ENCODE results near the gene MFAP5. TPM values are rescaled to one million over a fixed set of nuclear protein-coding genes. Genes with fewer than 3 reads are reported as not detected.

The MFAP5 gene
- polyA plus RNA-seq, 1 donor from 2014 or later: not detected

DNA sequence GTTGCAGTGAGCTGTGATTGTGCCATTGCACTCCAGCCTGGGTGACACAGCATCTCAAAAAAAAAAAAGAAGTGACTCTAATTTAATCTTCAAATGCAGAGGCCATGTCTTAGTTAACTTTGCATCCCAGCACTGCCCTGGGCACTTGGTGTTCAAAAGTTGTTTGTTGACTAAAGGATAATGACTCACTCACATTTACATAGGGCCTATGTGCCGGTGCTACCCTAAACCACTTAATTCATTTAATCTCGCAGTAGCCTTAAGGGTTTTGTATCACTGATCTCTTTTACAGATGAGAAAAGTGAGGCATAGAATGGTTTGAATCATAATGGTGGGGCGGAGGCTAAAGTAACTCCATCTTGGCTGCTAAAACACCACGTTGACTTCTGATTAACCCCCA, 23.7 kb downstream of the MFAP5 start:
- no peak overlapping the region for H3K27ac ChIP-seq (ENCODE audit: low read length)
- TF ChIP-seq, protein P1, sequence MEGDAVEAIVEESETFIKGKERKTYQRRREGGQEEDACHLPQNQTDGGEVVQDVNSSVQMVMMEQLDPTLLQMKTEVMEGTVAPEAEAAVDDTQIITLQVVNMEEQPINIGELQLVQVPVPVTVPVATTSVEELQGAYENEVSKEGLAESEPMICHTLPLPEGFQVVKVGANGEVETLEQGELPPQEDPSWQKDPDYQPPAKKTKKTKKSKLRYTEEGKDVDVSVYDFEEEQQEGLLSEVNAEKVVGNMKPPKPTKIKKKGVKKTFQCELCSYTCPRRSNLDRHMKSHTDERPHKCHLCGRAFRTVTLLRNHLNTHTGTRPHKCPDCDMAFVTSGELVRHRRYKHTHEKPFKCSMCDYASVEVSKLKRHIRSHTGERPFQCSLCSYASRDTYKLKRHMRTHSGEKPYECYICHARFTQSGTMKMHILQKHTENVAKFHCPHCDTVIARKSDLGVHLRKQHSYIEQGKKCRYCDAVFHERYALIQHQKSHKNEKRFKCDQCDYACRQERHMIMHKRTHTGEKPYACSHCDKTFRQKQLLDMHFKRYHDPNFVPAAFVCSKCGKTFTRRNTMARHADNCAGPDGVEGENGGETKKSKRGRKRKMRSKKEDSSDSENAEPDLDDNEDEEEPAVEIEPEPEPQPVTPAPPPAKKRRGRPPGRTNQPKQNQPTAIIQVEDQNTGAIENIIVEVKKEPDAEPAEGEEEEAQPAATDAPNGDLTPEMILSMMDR (IDR thresholded peaks at IDR 0.05; ENCODE audit: poor library complexity, severe bottlenecking): no peak
- TF ChIP-seq EZH2 (IDR thresholded peaks at IDR 0.05; ENCODE audit: borderline replicate concordance, insufficient read depth, low read length, poor library complexity, severe bottlenecking) (no peak), REST (IDR thresholded peaks at IDR 0.05; ENCODE audit: borderline replicate concordance) (no peak), TAF1 (IDR thresholded peaks at IDR 0.05; ENCODE audit: low read depth) (no peak), RAD21 (conservative IDR thresholded peaks at IDR 0.05) (no peak), POLR2AphosphoS5 (IDR thresholded peaks at IDR 0.05) (no peak), EP300 (conservative IDR thresholded peaks at IDR 0.05; ENCODE audit: poor library complexity, severe bottlenecking) (no peak), MXI1 (conservative IDR thresholded peaks at IDR 0.05; ENCODE audit: poor library complexity, severe bottlenecking) (no peak), SMC3 (conservative IDR thresholded peaks at IDR 0.05; ENCODE audit: poor library complexity) (no peak)

GRCh38 chr12:8637666-8638065, 25.0 kb downstream of the MFAP5 start:
- TF ChIP-seq POLR2AphosphoS5 (IDR thresholded peaks at IDR 0.05) (no peak), EP300 (conservative IDR thresholded peaks at IDR 0.05; ENCODE audit: poor library complexity, severe bottlenecking) (no peak)
- Histone ChIP-seq H3K27me3 (ENCODE audit: insufficient read depth, low read depth, low read length) (no peaks in the 10 kb centered on the region), H3K9ac (ENCODE audit: low read length) (no peak overlapping the region), H3K9me3 (ENCODE audit: low read length) (no peaks in the 10 kb centered on the region), H3K36me3 (ENCODE audit: insufficient read depth, low read length) (no peaks in the 10 kb centered on the region), H4K20me1 (ENCODE audit: insufficient read depth) (no peaks in the 10 kb centered on the region), H3K4me3 (ENCODE audit: low read length) (no peak overlapping the region), H3K9me2 (ENCODE audit: insufficient read depth, low read length) (no peaks in the 10 kb centered on the region), H3F3A (ENCODE audit: insufficient read depth, low read length, poor library complexity, severe bottlenecking) (no peaks in the 10 kb centered on the region), H3K79me2 (replicated peaks; ENCODE audit: insufficient read depth, low read length) (no peaks in the 10 kb centered on the region), H3K4me2 (ENCODE audit: low read length) (no peak overlapping the region), H2AFZ (ENCODE audit: low read depth, low read length) (no peak overlapping the region), H3K27ac (ENCODE audit: low read length) (no peak overlapping the region)

More for the DNA sequence above, 23.7 kb downstream of the MFAP5 start:
- H3K9me3 ChIP-seq (ENCODE audit: low read length): no peaks in the 10 kb centered on the region
- no peaks in the 10 kb centered on the region for H3F3A ChIP-seq (ENCODE audit: insufficient read depth, low read length, poor library complexity, severe bottlenecking)
- H4K20me1 ChIP-seq (ENCODE audit: insufficient read depth): no peaks in the 10 kb centered on the region
- no peak overlapping the region for H3K9ac ChIP-seq (ENCODE audit: low read length)
- H2AFZ ChIP-seq (ENCODE audit: low read depth, low read length): no peak overlapping the region
- no peak overlapping the region for H3K4me3 ChIP-seq (ENCODE audit: low read length)
- no peaks in the 10 kb centered on the region for H3K79me2 ChIP-seq (replicated peaks; ENCODE audit: insufficient read depth, low read length)
- no peaks in the 10 kb centered on the region for H3K36me3 ChIP-seq (ENCODE audit: insufficient read depth, low read length)
- no peak overlapping the region for H3K4me2 ChIP-seq (ENCODE audit: low read length)
- no peaks in the 10 kb centered on the region for H3K9me2 ChIP-seq (ENCODE audit: insufficient read depth, low read length)
- H3K27me3 ChIP-seq (ENCODE audit: insufficient read depth, low read depth, low read length): no peaks in the 10 kb centered on the region

- no peaks in the 10 kb centered on the region for H4K20me1 ChIP-seq (ENCODE audit: insufficient read depth)
- no peaks in the 10 kb centered on the region for H3K27me3 ChIP-seq (ENCODE audit: insufficient read depth, low read depth, low read length)
- H3K9me2 ChIP-seq (ENCODE audit: insufficient read depth, low read length): no peaks in the 10 kb centered on the region
- no peak overlapping the region for H3K9ac ChIP-seq (ENCODE audit: low read length)
- no peaks in the 10 kb centered on the region for H3K9me3 ChIP-seq (ENCODE audit: low read length)
- no peak overlapping the region for H2AFZ ChIP-seq (ENCODE audit: low read depth, low read length)
- H3K4me2 ChIP-seq (ENCODE audit: low read length): no peak overlapping the region
- H3K36me3 ChIP-seq (ENCODE audit: insufficient read depth, low read length): no peaks in the 10 kb centered on the region
- TF ChIP-seq EZH2 (IDR thresholded peaks at IDR 0.05; ENCODE audit: borderline replicate concordance, insufficient read depth, low read length, poor library complexity, severe bottlenecking) (no peak), MXI1 (conservative IDR thresholded peaks at IDR 0.05; ENCODE audit: poor library complexity, severe bottlenecking) (no peak), REST (IDR thresholded peaks at IDR 0.05; ENCODE audit: borderline replicate concordance) (no peak), TAF1 (IDR thresholded peaks at IDR 0.05; ENCODE audit: low read depth) (no peak), POLR2AphosphoS5 (IDR thresholded peaks at IDR 0.05) (no peak), SMC3 (conservative IDR thresholded peaks at IDR 0.05; ENCODE audit: poor library complexity) (no peak), RAD21 (conservative IDR thresholded peaks at IDR 0.05) (no peak), EP300 (conservative IDR thresholded peaks at IDR 0.05; ENCODE audit: poor library complexity, severe bottlenecking) (no peak)
- TF ChIP-seq, protein P1 (IDR thresholded peaks at IDR 0.05; ENCODE audit: poor library complexity, severe bottlenecking): no peak
- no peak overlapping the region for H3K4me3 ChIP-seq (ENCODE audit: low read length)
- no peaks in the 10 kb centered on the region for H3K79me2 ChIP-seq (replicated peaks; ENCODE audit: insufficient read depth, low read length)
- no peak overlapping the region for H3K27ac ChIP-seq (ENCODE audit: low read length)
- no peaks in the 10 kb centered on the region for H3F3A ChIP-seq (ENCODE audit: insufficient read depth, low read length, poor library complexity, severe bottlenecking)
Measured at GRCh38 chr12:8637244-8637643, 25.4 kb downstream of the MFAP5 start.

All from neural cell (in vitro differentiated cells).